ENCODE results near the gene FAM9C.
"Not testable (repeated sequence)": the region's sequence is repeated elsewhere in the genome, so short reads cannot be mapped to it uniquely, and the experiment has no call there.

The FAM9C gene

GRCh38 chrX:13044441-13044840, at the start of gene FAM9C:
Gene FAM9C, minus strand, starts transcription at chrX:13044620. Its CDS starts 831 bp downstream, at chrX:13043789.
- DNase-seq (ENCODE audit: low spot score) = no peak

GRCh38 chrX:13093529-13094140, 49.2 kb upstream of the FAM9C start:
- DNase-seq (ENCODE audit: low spot score) = no peak

GRCh38 chrX:13092455-13092941, 48.1 kb upstream of the FAM9C start:
- DNase-seq (ENCODE audit: low spot score) = no peak

DNA sequence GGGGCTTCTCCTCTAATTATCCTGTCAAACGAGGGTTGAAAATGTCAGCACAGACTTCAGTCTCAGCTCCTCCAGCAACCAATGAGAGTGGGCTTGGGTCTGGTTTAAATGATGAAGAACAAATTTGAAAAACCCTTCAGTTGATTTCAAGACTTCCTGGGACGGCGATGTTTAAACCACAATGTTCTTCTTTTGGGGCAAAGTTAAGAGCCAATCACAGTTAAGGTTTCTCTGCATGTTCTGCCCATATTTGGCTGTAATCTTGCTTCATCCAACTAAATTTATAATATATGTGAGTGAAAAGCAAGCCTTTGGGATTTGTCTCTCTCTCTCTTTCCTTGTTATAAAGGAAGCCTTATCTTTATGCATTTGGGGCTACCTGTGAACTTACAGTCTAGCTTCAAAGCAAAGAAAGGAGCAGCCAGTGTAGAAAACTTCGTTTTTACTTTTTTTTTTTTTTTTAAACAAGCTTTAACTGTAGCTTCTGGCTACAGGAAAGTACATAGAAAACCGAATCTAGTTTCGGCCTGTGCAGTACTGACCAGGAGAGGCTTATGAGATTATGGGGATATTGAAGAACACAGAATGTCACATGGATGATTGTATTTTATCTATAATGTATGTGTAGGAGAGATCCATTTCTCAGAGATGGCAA, 46.8 kb upstream of the FAM9C start:
- no peak for DNase-seq (ENCODE audit: low spot score)

DNA sequence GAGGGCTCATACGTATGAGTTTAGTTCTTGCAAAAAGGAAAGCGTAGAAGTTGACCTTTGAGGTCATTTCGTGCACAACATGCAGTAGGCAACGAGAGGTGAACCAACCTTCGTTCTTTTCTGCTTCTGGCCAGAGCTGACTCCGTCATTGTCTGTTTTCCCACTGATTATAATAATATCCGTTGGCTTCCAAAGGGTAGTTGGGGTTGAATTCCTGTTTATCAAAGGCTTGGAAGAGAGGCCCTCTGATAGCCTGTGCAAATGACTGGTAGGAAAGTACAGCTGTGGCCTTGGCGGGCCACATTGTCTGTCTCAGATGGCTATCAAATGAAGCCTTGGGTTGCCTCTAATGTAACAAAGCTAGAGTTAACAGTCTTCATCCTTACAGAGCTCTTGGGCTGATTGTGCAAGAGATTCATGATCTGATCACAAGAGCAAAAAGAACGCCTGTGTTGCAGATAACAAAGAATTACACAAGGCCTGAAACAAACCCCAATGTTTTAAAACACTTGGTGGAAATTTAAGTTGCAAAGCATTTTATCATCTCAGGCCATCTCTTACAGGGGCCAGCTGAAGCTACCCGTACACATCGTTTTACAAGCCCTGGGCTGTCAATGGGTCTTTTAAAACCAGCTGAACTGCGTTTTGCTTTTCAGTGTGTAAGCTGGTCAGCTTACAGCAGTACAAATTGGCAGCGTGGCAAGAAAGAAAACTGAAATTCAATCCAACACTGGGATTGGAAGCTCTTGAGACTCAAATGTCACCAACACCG, 46.1 kb upstream of the FAM9C start:
- no peak for DNase-seq (ENCODE audit: low spot score)

DNA sequence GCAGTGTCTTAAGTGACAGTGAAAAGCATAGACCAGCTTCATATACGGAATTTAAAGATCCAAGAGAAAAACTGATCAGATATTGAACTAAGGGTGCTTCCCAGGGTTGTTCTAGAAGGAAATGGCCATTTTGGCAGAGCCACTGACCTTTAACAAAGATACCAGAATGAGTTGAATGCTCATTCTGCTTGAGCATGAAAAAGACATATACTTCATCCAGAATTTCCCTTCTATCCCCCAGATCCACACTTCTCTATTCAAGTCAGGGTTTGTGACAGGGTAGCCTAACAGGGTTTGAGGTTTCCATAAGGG, 45.6 kb upstream of the FAM9C start:
- DNase-seq (ENCODE audit: low spot score) = no peak

- DNase-seq (ENCODE audit: low spot score) = no peak
These were observed 43.7 kb upstream of the FAM9C start for GRCh38 chrX:13088156-13088487.

DNA sequence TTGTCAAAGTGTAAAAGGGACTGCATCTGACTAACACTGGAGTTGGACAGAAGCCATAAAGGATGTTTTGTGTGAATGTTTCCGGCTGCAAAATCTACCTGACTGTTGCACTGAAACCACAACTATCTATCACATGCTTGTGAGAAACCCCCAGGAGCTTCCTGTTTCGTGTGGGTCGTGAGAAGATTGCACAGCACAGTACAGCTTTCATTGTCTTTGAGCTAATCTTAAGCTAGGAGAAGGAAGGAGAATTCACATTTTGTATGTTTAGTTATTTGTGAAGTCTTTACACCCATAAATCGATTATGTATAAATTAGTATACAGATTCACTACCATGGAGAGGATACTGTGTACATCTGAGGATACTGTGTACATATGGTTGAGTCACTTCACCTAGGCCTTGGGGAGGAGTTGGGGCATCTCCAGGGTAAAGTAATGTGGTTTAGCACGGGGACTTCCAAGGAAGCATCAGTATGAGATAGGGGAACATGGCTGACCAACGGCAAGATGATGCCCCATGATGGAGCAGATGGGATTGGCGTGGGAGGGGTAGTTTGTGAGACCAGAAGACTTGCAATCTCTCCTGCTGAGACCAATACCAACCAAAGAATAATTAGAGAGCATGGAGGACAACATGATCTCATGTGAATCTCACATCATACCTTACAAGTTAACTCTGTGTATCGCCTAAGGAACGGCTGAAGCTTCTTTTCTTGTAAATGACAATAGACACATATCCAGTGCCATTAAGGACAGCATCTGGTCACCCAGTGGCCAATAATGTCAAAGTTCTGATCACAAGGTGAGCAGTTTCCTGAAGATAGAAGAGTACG, 43.1 kb upstream of the FAM9C start:
- no peak for DNase-seq (ENCODE audit: low spot score)

DNA sequence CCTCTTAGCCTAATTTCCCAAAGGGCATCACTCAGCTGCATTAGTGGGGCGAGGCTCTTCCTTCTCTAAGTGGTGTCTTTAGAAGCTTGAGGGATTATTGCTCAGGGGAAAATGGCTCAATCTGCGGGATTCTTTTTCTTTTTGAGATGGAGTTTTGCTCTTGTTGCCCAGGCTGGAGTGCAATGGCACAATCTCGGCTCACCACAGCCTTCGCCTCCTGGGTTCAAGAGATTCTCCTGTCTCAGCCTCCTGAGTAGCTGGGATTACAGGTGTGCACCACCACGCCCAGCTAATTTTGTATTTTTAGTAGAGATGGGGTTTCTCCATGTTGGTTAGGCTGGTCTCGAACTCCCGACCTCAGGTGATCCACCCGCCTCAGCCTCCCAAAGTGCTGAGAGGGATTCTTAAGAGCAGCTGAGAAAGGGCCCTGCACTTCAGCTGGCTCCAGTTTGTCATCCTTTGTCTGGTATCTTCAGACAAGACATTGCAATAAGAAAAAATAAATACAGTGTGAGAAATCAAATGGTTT, 42.4 kb upstream of the FAM9C start:
- DNase-seq (ENCODE audit: low spot score) = not testable (repeated sequence)

DNA sequence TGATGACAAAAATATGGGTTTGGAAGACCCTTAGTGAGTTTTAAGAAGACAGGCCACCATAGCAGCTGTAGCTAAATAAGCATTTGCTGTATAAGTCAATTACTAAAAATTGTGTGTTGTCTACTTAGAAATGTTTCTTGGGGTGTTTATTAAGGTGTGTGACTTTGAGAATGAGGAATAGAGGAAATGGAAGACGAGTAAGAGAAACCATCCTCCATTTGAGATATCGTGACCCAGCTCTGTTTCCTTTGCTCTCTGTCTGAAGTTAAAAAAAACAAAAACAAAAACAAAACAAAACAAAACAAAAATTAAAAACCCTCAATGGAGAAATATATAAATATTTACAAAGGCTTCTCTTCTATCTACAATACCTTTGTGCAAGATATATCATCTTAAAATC, 41.7 kb upstream of the FAM9C start:
- no peak for DNase-seq (ENCODE audit: low spot score)

GRCh38 chrX:13085526-13085925, 41.1 kb upstream of the FAM9C start:
- DNase-seq (ENCODE audit: low spot score) = no peak

GRCh38 chrX:13084611-13085010, 40.2 kb upstream of the FAM9C start:
- DNase-seq (ENCODE audit: low spot score) = no peak

- DNase-seq (ENCODE audit: low spot score) = not testable (repeated sequence)
These were observed 39.4 kb upstream of the FAM9C start for GRCh38 chrX:13083755-13084326.

DNA sequence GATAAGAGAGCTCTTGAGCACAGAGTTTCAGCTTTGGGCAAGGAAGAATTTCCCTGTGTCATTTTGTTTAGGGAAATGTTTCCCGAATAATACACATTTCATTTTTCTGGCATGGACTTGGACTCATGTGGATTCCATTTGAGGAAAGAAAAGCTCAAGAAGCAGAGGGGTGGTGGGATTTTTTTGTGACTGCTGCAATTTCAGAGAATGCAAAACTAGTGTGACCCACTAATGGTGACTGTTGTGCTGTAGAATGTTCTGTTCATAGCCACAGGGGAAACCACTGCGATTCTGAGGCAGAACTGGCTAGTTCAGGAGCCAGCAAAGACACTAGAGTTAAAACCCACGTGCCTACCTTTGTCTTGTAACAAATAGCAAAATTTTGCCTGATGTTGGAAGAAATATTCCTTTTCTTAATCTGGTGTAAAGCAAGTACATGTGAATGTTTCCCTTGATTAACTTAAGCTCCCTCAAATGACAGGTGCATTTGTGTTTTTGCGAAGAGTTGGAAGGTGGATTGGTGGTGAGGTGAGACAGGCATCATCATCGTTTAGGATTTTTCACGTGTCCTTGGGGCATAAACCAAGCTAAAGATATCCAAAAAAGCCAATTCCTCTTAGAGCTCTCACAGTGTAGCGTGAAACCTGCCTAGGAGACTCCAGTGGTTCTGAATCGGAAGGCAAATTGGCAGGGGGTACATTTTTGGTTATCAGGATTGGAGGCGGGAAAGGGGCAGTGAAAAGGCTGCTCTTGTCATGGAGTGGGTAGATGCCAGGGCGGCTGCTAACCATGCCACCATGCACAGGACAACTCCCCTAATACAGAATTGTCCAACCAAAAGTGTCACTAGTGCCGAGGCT, 38.0 kb upstream of the FAM9C start:
- no peak for DNase-seq (ENCODE audit: low spot score)

- DNase-seq (ENCODE audit: low spot score) = no peak
These were observed 37.2 kb upstream of the FAM9C start for GRCh38 chrX:13081395-13082205.

GRCh38 chrX:13080128-13080795, 35.8 kb upstream of the FAM9C start:
- DNase-seq (ENCODE audit: low spot score) = no peak

GRCh38 chrX:13078739-13079444, 34.5 kb upstream of the FAM9C start:
- no peak for DNase-seq (ENCODE audit: low spot score)

DNA sequence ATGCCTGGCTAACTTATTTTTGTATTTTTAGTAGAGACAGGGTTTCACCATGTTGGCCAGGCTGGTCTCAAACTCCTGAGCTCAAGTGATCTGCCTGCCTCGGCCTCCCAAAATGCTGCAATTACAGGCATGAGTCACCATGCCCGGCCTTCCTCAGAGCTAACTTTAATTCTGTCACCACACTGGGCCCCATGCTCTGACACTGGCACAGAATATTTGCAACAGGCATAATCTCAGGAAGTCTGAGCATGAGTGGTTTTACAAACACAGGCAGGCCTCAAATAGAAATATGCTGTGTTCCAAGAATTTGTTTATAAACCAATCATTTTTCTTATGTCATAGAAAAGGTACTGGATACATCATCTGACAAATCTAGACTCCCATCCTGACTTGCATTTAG, 32.7 kb upstream of the FAM9C start:
- DNase-seq (ENCODE audit: low spot score) = no peak

Data from cerebellar cortex (tissue), 1 donor.